GM21576 (cell line): ENCODE measurements around the gene DLL3.
A peak's percentile ranks its signal among the peaks of the same experiment; 100 is the strongest.

Experiments used
- ATAC-seq: cut with Tn5 transposase; IDR thresholded peaks from one replicate; pipeline ENCODE4 v1.9.1; 2021; ENCODE audit warnings: mild to moderate bottlenecking, moderate library complexity; ENCODE audit not compliant: unreplicated experiment

DLL3 gene

DNA sequence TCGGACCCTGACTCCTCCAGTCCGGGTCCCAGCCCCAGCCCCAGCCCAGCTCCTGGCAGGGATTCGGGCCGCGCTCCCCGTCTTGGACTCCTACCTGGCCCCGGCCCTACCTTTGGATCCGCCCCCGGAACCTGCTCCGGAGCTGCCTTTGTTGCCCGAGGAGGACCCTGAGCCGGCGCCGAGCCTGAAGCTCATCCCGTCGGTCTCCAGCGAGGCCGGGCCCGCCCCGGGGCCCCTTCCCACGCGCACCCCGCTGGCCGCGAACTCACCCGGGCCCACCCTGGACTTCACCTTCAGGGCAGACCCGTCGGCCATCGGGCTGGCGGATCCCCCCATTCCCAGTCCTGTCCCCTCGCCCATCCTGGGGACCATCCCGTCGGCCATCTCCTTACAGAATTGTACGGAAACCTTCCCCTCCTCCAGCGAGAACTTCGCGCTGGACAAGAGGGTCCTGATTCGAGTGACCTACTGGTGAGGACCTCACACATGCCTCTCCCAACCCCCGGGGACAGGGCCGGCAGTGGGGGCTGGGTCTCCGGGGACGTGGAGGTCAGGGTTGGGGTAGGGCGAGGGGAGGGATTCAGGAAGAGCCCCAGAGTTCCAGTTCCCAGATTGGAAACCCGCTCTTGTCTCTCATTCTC, 16.9 kb downstream of the DLL3 start:
- no peak for ATAC-seq

DNA sequence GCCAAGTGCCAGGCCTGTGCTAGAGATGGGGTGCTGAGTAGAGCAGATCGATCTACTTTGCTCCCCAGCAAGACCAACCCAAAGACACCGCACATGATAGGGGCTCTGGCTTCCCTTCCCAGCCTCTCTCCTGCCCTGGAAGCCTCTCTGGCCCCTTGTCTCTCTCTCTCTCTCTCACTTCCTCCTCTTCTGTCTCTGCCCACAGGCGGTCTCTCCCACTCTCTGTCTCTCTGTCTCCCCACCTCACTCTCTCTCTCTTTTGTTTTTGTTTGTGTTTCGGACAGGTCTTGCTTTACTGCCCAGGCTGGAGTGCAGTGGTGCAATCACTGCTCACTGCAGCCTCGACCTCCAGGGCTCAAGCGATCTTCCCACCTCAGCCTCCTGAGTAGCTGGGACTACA, 17.5 kb downstream of the DLL3 start:
- ATAC-seq = no peak

DNA sequence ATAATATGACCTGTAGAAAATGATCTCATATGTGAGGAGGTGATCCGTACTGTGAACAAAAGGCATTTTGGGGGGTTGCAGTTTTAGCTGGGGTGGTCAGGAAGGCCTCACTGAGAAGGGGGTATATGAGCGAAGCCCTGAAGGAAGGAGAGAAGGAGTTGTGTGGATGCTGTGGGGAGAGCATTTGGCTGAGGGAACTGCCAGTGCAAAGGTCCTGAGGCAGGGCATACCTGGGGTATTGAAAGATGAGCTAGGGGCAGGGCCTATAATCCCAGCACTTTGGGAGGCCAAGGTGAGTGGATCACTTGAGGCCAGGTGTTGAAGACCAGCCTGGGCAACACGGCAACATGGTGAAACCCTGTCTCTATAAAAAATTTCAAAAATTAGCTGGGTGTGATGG, 18.7 kb downstream of the DLL3 start:
- ATAC-seq = no peak

DNA sequence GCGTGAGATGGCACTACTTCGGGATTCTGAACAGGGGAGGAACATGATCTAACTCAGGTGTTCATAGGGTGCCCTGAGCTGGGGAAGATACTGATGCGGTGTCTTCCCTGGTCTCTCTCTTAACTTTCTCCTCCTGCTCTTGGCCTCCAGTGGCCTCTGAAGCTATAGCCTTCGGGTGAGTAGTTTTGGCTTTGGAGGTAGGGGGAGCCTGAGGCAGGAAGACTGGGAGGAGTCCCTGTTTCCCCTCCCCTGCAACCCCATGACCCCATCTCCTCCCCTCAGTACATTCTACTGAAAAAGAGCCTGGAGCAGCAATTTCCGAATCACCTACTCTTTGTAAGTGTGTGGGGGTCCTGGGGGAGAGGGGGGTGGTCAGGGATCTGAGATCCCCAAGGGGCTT, 19.7 kb downstream of the DLL3 start:
- no peak for ATAC-seq

DNA sequence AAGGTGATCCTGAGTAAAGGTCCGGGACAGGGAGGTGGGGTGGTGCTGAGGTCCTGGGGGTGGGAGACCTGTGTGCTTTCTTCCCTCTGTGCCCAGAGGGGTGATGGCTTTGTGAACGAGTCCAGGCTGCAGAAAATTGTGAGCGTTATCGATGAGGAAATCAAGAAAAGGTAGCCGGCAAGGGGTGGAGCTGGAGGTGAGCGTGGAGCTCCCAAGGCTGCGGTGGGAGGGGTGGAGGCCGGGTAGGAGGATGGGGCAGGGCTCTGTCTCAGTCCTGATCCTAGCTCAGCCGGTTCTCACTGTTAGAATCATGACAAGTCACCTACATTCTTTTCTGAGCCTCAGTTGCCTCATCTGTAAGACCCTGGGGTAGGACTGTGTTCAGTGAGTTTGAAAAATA, 20.2 kb downstream of the DLL3 start:
- ATAC-seq = no peak

DNA sequence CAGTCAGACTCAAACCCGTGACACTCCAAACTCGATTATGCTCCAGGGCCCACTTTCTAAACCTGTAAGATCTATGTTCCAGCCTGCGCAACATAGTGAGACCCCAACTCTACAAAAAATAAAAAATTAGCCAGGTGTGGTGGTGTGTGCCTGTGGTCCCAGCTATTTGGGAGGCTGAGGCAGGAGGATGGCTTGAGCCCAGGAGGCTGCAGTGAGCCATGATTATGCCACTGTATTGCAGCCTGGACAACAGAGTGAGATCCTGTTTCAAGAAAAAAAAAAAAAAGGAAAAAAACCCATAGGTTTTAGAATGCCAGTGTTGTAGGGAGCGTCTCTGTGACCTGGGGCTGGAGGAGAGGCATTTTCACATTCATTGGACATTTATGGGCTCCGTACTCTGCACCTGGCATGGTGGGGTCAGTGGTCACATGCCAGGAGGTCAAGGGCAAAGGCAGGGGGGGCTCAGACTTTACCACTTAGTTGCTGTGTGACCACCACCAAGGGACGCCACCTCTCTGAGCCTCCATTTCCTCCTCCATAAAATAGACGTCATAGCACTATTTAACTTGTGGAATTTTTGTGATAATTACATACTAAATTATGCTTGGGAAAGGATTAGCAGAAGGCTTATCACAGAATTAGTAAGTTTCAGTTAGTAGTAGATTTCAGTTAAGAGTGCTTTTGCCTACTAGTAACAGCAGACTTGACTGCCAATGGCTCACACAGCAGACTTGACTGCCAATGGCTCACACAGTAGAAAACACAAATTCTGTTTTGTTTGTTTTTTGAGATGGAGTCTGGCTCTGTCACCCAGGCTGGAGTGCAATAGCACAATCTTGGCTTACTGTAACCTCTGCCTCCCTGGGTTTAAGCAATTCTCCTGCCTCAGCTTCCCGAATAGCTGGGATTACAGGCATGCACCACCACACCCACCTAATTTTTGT, 22.1 kb downstream of the DLL3 start:
- no peak for ATAC-seq

DNA sequence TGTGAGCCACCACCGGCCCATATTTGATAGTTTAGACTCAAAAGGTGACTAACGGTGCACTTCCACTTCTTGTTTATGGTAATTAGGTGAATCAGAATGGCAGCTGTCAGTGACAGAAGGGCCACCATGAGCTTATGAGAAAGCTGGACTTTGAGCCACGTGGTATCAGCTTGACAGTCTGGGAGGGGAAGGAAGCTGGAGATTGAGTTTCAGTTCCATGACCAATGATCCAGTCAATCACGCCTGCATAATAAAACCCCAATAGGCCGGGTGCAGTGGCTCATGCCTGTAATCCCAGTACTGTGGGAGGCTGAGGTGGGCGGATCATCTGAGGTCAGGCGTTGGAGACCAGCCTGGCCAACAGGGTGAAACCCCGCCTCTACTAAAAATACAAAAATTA, 25.7 kb downstream of the DLL3 start:
- no peak for ATAC-seq

DNA sequence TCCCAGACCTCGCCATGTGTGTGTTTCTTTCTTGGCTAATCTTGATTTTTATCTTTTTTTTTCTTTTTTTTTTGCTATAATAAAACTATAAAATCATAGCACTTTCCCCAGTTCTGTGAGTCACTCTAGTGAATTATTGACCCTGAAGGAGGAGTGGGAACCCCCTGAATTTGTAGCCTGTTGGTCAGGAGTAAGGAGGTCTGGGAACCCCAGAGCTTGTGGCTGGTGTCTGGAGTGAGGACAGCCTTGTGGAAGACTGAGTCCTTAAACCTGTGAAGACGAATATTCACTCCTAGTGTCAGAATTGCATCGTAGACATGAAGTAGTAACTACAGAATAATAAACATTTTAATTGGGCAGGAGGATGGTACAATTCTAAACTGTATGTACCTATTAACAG, 26.5 kb downstream of the DLL3 start:
- ATAC-seq = no peak

DNA sequence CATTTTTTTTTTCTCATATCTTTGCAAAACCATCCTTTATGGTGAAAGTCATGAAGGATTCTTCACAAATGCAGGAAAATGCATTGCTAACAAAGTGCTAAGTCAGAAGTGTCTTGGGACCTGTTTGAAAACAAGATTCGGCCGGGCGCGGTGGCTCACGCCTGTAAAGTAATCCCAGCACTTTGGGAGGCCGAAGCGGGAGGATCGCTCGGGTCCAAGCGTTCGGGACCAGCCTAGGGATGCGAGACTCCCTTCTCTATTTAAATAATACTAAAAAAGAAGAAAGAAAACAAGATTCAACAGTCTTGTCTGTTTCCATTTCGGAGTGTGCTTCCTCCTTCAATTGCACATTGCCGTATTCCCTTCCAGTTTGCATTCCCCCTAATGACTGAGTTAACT, 33.1 kb downstream of the DLL3 start:
- no peak for ATAC-seq

DNA sequence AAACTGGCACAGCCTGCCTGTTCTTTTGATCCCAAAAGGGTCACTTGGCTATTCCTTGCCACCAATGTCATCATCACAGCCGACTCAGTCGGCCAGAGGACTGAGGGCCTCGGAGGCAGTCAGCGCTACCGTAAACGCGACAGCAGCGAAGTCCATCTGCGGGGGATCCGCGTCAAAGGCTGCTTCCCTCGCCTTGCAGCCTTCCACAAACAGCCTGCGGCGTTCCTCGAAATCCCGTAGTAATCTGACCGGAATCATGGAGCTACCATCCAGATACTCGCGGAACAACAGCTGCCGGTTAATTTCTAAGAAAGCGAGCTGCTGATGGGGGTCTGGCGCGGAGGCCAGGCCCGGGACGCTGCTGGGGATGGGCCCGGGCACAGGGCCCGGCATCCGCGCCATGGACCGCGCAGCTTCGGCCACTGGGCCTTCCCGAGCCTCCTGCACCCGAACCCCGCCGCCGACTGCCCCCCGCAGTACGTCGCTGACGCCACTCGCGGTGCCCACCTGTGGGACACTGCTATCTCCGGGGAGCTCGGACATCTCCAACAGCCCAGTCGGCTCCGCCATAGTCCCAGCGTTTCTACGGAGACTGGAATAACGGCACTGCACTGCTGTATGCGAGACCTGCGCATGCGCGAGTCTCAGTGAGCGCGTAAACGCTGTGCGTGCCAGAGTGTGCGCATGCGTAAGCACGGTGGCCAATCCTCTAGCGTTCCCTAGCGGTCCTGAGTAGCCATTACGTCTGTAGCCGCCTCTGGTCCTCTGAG, 33.7 kb downstream of the DLL3 start, which contains the start of gene EID2B:
Gene EID2B (minus strand): TSS at position 620 of the 770 bp plus-strand sequence. CDS start 50 bp downstream, at position 570.
- ATAC-seq = peak; percentile 81

DNA sequence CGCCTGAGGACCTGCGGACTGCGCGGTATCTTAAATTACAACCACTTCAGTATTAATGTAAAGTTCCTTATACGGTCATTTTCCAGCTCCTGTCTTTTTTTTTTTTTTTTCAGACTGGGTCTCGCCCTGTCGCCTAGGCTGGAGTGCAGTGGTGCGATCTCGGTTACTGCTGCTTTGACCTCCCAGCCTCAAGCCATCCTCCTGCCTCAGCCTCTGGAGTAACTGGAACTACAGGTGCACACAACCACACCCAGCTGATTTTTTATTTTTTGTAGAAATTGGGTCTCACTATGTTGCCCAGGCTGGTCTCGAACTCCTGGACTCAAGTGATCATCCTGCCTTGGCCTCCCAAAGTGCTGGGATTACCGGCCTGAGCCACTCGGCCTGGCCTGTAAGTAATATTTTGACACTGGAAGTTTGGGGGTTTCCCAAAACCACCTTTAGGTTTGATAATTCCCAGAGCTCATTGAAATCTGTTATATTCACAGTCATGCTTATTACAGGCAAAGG, 34.3 kb downstream of the DLL3 start:
- ATAC-seq = peak; percentile 11

DNA sequence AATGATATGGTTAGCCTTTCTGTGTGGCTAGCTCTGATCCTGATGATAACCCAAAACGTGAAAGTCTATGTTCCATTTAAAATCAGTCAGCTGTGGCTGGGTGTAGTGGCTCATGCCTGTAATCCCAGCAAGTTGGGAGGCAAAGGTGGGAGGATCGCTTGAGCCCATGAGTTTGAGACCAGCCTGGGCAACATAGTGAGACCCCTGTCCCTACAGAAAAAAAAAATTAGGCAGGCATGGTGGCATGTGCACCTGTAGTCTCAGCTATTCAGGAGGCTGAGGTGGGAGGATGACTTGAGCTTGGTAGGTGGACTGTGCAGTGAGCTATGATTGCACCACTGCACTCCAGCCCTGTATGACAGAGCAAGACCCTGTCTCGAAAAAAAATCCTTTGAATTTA, 35.0 kb downstream of the DLL3 start:
- ATAC-seq = no peak

DNA sequence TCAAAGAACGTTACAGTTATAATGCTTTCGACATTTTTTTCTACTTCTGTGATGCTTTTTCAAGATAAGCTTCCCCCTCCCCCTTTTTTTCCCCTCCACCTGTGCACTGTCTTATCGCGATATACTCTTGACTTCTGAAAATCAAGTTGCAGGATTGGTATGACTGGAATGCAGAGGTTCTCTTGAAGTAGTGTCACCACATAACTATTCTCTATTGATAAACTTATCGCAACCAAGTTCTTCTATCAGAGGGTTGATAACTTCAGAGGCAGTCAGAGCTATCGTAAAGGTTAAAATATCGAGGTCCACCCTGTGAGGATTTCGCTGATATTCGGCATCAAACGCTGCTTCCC, 40.4 kb downstream of the DLL3 start:
- ATAC-seq = no peak

DNA sequence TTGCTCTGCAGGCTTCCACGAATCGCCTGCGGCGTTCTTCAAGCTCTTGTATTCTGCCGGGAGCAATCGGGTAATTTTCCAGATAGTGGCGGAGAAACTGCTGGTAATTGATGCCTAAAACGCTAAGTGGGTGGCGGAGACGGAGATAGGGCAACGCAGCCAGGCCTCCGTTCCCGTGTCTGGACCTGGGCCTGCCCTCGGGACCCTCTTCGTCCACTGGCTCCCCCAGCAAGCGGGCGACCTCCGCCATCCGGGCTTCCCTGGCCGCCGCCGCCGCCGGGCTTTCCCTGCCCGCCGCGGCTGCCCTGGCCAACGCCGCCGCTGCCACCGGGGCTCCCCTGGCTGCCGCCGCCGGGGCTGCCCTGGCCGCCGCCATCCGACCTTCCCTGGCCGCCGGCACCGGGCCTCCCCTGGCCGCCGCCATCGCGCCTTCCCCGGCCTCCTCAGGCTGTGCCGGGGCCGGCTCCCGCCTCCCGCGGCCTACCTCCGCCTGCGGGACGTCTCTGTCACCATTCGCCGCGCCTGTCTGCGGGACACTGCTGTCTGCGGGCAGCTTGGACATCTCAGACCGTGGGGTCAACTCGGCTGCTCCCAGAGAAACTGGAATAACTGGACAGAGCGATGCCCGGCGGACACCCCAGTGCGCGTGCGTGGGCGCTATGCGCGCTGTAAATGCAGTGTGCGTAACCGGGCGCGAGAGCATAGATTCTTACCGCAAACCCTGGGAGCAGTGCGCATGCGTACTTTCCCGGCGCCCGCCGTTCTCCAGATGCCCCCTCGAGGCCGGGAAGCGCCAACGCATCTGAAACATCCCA, 41.0 kb downstream of the DLL3 start, which contains the start of gene EID2:
Gene EID2 (minus strand): TSS at position 644 of the 815 bp plus-strand sequence. CDS start 82 bp downstream, at position 562.
- ATAC-seq = peak; percentile 84

DNA sequence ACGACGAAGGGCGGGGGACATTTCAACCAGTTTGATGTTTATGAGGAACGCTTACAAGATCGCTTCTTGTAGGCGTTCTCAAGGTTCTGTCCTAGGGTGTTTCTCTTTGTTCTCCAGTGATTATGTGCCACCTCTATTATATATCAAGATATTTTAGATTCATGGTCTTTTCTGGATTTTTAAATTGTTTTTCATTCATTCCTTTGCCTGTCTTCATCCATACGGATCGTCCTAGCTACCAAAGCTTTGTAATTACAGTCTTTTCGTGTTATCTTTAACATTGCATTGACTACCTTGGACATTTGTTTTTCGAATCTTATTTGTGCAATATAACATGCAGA, 41.6 kb downstream of the DLL3 start:
- no peak for ATAC-seq

DNA sequence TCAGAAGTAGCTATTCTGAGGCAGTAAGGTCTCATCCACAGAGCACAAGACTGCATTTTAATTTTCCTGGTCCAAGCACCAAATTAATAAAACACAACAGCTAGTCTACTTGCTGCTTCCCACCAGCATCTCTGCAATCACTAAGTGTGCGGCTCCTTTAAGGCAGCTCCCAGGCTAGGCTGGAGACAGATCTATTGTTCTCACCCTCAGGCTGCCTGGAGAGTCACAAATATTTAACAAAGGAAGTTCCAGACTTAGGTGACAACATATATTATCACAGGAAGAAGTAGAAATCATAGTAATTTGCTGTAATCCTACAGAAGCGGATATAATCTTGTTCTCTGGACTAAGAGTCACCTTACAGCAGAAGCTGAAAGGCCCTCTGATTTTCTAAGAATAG, 43.5 kb downstream of the DLL3 start:
- ATAC-seq = no peak

DNA sequence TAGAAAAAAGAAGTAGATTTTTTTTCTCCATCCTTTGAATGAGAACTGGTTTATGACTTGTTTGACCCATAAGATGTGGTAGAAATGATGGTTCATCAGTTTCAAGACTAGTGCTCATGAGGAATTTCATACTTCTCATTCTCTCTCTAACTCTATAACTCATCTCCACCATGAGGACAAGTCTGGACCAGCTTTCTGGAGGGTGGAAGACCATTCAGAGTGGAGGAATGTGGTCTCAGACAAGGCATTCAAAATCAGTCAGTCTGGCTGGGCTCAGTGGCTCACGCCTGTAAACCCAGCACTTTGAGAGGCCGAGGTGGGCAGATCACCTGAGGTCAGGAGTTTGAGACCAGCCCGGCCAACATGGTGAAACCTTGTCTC, 44.7 kb downstream of the DLL3 start:
- no peak for ATAC-seq

DNA sequence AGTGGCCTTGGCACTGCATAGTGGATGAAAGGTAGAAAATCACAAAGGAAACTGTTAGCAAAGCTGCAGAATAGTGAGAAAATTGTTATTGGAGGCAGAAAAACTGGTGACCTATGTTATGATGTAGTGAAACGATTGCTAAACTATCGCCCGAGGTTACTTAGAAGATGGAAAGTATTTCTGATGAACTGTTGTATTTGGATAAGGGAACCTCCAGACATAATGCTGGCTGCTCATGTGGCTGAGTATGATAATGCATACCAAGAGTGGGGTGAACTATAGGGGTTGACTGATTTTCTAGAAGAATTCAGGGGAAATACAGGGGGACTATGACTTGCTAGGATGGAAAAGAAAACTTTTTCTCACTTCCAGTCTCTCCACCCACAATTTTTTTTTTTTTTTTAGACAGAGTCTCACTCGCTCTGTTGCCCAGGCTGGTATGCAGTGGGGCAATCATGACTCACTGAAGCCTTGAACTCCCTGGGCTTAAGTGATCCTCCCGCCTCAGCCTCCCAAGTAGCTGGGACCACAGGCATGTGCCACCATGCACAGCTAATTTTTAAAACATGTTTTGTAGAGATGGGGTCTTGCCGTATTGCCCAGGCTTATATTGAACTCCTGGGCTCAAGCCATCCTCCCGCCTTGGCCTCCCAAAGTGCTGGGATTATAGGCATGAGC, 45.6 kb downstream of the DLL3 start:
- ATAC-seq = no peak

DNA sequence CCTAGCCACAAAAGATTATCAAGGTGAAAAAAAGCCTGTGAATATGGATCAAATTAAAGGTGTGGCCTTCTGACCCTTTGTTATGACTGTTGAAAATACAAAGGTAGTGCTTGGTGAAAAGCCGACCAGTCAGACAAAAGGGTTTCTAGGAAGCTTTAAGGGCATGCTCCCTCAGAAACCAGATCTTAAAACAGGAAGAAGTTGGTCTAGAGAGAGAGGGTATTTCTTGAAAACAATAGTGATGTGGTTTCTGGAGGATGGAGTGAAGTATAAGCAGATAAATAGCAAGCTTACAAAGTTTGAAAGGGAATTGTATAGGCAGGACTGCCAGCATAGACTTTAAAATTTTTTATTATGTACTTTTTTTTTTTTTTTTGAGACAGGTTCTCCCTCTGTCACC, 46.2 kb downstream of the DLL3 start:
- ATAC-seq = no peak

DNA sequence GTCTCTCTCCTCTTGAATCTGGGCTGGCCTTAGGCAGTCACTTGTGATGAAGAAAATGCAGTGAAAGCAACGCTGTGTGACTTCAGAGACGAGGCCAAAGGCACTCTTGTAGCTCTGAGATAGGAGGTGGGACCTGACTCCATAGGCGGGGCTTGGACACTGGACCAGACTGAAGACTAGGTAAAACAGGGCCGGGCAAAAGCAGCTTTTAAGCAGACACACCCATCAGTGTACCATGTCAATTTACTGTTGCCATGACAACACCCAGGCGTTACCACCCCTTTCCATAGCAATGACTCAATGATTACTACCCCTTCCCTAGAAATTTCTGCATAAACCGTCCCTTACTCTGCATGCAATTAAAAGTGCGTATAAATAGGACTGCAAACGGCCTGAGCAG, 47.9 kb downstream of the DLL3 start:
- ATAC-seq = no peak
